SU-DHL-6 (cell line): ENCODE measurements around the gene PDGFC.

Experiments
- CTCF ChIP-seq: fragments of 200-600 bp; sonication (generic); IDR thresholded peaks from one replicate; pipeline ENCODE4 v1.5.1; 2017; ENCODE audit warnings: antibody characterized with exemption, mild to moderate bottlenecking, low read length, moderate library complexity; ENCODE audit not compliant: insufficient read depth, poor library complexity, severe bottlenecking
- EZH2phosphoT487 ChIP-seq: fragments of 200-600 bp; sonication (generic), shearing (Covaris generic); conservative IDR thresholded peaks from 2 replicates; pipeline ENCODE4 v1.6.1; 2018; ENCODE audit warnings: mild to moderate bottlenecking, antibody characterized with exemption, low read length, moderate library complexity, mixed read lengths

GRCh38 chr4:156975686-156976085 is 4.1 kb upstream of the PDGFC start:
- no peak for TF ChIP-seq CTCF
- no peak for TF ChIP-seq EZH2phosphoT487
